ENCODE results near the gene MORN5.

Gene MORN5

GRCh38 chr9:122248448-122248865, 88.7 kb downstream of the MORN5 start:
- in situ Hi-C loops (cut with HindIII; ENCODE audit: low pct_ligation_motif_present, low pct_unique_long_range_greater_than_20kb, low sequenced_read_pairs): no loop called here
- DNase-seq: no peak

All from ACHN (cell line).